ENCODE measurements around the gene ECD.

DNA sequence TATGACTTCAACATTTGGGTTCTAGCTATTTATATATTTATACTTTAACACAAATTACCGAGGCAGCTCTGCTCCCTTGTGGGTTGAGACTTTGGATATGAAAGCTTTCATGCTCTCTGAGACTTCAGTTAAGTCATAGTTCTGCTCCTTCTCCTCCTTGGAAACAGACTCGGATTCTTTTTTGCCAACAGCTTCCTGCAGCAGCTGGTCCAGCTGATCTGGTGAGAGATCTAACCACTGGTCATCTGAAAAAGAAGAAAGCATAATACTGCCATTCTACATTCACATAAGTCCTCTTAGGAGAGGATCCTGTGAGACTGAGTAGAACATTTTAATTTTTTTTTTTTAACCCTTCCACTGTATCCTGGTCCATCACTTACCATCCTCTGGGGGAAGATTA is 28.6 kb downstream of the ECD start:
- TF ChIP-seq, protein P1, sequence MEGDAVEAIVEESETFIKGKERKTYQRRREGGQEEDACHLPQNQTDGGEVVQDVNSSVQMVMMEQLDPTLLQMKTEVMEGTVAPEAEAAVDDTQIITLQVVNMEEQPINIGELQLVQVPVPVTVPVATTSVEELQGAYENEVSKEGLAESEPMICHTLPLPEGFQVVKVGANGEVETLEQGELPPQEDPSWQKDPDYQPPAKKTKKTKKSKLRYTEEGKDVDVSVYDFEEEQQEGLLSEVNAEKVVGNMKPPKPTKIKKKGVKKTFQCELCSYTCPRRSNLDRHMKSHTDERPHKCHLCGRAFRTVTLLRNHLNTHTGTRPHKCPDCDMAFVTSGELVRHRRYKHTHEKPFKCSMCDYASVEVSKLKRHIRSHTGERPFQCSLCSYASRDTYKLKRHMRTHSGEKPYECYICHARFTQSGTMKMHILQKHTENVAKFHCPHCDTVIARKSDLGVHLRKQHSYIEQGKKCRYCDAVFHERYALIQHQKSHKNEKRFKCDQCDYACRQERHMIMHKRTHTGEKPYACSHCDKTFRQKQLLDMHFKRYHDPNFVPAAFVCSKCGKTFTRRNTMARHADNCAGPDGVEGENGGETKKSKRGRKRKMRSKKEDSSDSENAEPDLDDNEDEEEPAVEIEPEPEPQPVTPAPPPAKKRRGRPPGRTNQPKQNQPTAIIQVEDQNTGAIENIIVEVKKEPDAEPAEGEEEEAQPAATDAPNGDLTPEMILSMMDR (IDR thresholded peaks at IDR 0.05; ENCODE audit: low read length) = no peak
- TF ChIP-seq EZH2phosphoT487 (IDR thresholded peaks at IDR 0.05; ENCODE audit: low read length) (no peak), EZH2 (optimal IDR thresholded peaks at IDR 0.05; ENCODE audit: low read depth, low read length) (no peak)

All from MM.1S (cell line).